GM23248 (cell line): ENCODE results near the gene CTCF. TPM values are rescaled to one million over a fixed set of nuclear protein-coding genes. Genes with fewer than 3 reads are reported as not detected.
A peak's percentile ranks its signal among the peaks of the same experiment; 100 is the strongest.

ENCODE experiments used
- DNase-seq: peaks from one replicate; pipeline ENCODE4 v3.0.0-alpha.2; 2015
- H2AFZ ChIP-seq: fragments of 200-600 bp; sonication (generic); 2 replicates; pipeline ENCODE4 v1.6.1; 2016; ENCODE audit warnings: antibody characterized with exemption
- H3F3A ChIP-seq: fragments of 200-600 bp; sonication (generic); 2 replicates; pipeline ENCODE4 v1.6.1; 2016; ENCODE audit warnings: mild to moderate bottlenecking, antibody characterized with exemption, mixed run types; ENCODE audit not compliant: insufficient read depth
- H3K27ac ChIP-seq: fragments of 200-600 bp; sonication (generic); 2 replicates; pipeline ENCODE4 v1.5.1; 2016; ENCODE audit warnings: mild to moderate bottlenecking
- H3K27me3 ChIP-seq: fragments of 200-600 bp; sonication (generic); replicated peaks from 2 replicates; pipeline ENCODE4 v1.6.1; 2016; ENCODE audit warnings: mild to moderate bottlenecking; ENCODE audit not compliant: insufficient read depth
- H3K36me3 ChIP-seq: fragments of 200-600 bp; sonication (generic); 2 replicates; pipeline ENCODE4 v1.6.1; 2016; ENCODE audit warnings: low read depth, mild to moderate bottlenecking
- H3K4me1 ChIP-seq: fragments of 200-600 bp; sonication (generic); 2 replicates; pipeline ENCODE4 v1.6.1; 2016; ENCODE audit warnings: mild to moderate bottlenecking; ENCODE audit not compliant: insufficient read depth
- H3K4me2 ChIP-seq: fragments of 200-600 bp; sonication (generic); one replicate; pipeline ENCODE4 v1.6.1; 2016; ENCODE audit warnings: mild to moderate bottlenecking; ENCODE audit not compliant: unreplicated experiment
- H3K4me3 ChIP-seq: fragments of 200-600 bp; sonication (generic); 2 replicates; pipeline ENCODE4 v1.5.1; 2016; ENCODE audit warnings: mild to moderate bottlenecking
- H3K79me2 ChIP-seq: fragments of 200-600 bp; sonication (generic); 2 replicates; pipeline ENCODE4 v1.6.1; 2016; ENCODE audit warnings: mild to moderate bottlenecking; ENCODE audit not compliant: insufficient read depth
- H3K9ac ChIP-seq: fragments of 200-600 bp; sonication (generic); 2 replicates; pipeline ENCODE4 v1.6.1; 2016; ENCODE audit warnings: mild to moderate bottlenecking
- H3K9me2 ChIP-seq: fragments of 200-600 bp; sonication (generic); 2 replicates; pipeline ENCODE4 v1.6.1; 2016; ENCODE audit warnings: mixed run types, mild to moderate bottlenecking, moderate library complexity; ENCODE audit not compliant: insufficient read depth
- H3K9me3 ChIP-seq: fragments of 200-600 bp; sonication (generic); one replicate; pipeline ENCODE4 v1.6.1; 2017; ENCODE audit warnings: low read depth
- H4K20me1 ChIP-seq: fragments of 200-600 bp; sonication (generic); 2 replicates; pipeline ENCODE4 v1.6.0; 2016; ENCODE audit not compliant: insufficient read depth
- EZH2 ChIP-seq: fragments of 200-600 bp; sonication (generic); IDR thresholded peaks from 2 replicates; pipeline ENCODE4 v1.6.1; 2018; ENCODE audit warnings: antibody characterized with exemption, mild to moderate bottlenecking; ENCODE audit not compliant: insufficient read depth, poor library complexity, severe bottlenecking
- EZH2phosphoT487 ChIP-seq: fragments of 200-600 bp; sonication (generic); IDR thresholded peaks from 2 replicates; pipeline ENCODE4 v1.6.1; 2018; ENCODE audit warnings: antibody characterized with exemption, moderate library complexity, mild to moderate bottlenecking, low read depth; ENCODE audit not compliant: insufficient read depth
- WGBS, 2 experiments: methylation state at CpG; one replicate each; pipeline ENCODE4 v1.1.6; 2015 to 2017; ENCODE audit warnings: low lambda C conversion rate in 2 of 2, low coverage in 1 of 2; ENCODE audit errors: missing lambda C conversion rate in 2 of 2; 5-methylcytosine and 5-hydroxymethylcytosine counted together
- in situ Hi-C: fragments of 300-500 bp; cut with MboI; formaldehyde crosslinking; loops from 2 replicates; pipeline ENCODE4 v1.15.0; 2020
- polyA plus RNA-seq: library from polyadenylated mRNA; unstranded; fragments of >200 nt; fragmentation: Nextera tagmentation; extraction: Ambion mirVana; gene quantifications from 2 replicates; pipeline ENCODE4 v1.2.1, GENCODE V29; 2016
- total RNA-seq: library from RNA; depleted of rRNA; stranded (reverse); fragments of >200 nt; shearing (Covaris generic); gene quantifications from 2 replicates; pipeline ENCODE4 v1.2.3, GENCODE V29; 2014

CTCF gene
- total and polyA plus RNA-seq, 2 experiments from 2014 or later: 19.6 to 21.9 TPM

GRCh38 chr16:67546091-67546501 lies 16.2 kb upstream of the CTCF start:
- Histone ChIP-seq H3K27ac (no peak overlapping the region), H3K4me1 (no peaks in the 10 kb centered on the region), H3K79me2 (no peaks in the 10 kb centered on the region), H3K9me2 (no peaks in the 10 kb centered on the region), H3K27me3 (no peaks in the 10 kb centered on the region), H3K9ac (no peak overlapping the region), H3K9me3 (no peaks in the 10 kb centered on the region), H2AFZ (no peak overlapping the region), H3K4me2 (no peak overlapping the region), H4K20me1 (no peaks in the 10 kb centered on the region), H3F3A (peaks cover 12% of the 10 kb centered on the region), H3K4me3 (no peak overlapping the region), H3K36me3 (peaks cover 21% of the 10 kb centered on the region)
- no peak for TF ChIP-seq EZH2phosphoT487
- TF ChIP-seq EZH2: no peak
- DNase-seq: no peak
- in situ Hi-C loops: no loop called here
- WGBS, 2 experiments: 79 to 97% methylated on average over 6 to 7 of the region's 7 CpGs

- peaks cover 19% of the 10 kb centered on the region; the same call in 1 of the 2 replicates for H3K36me3 ChIP-seq
- no peaks in the 10 kb centered on the region for H4K20me1 ChIP-seq
- no peaks in the 10 kb centered on the region for H3K27me3 ChIP-seq
- H3K4me2 ChIP-seq: no peak overlapping the region
- H3K4me3 ChIP-seq: no peak overlapping the region
- no peak overlapping the region for H2AFZ ChIP-seq
- H3K9ac ChIP-seq: no peak overlapping the region
- peaks cover 12% of the 10 kb centered on the region for H3F3A ChIP-seq
- H3K9me3 ChIP-seq: no peaks in the 10 kb centered on the region
- no peaks in the 10 kb centered on the region for H3K4me1 ChIP-seq
- peak; percentile 71 for DNase-seq
- 34 to 36% methylated on average over 7 of the region's 7 CpGs for WGBS, 2 experiments
- H3K79me2 ChIP-seq: no peaks in the 10 kb centered on the region
- H3K27ac ChIP-seq: no peak overlapping the region
- in situ Hi-C loops: no loop called here
- TF ChIP-seq EZH2phosphoT487 (no peak), EZH2 (no peak)
- H3K9me2 ChIP-seq: no peaks in the 10 kb centered on the region
Measured at GRCh38 chr16:67546761-67547422, 15.4 kb upstream of the CTCF start.

GRCh38 chr16:67547423-67548264 lies 14.7 kb upstream of the CTCF start:
- H2AFZ ChIP-seq: no peak overlapping the region
- H3K27me3 ChIP-seq: no peaks in the 10 kb centered on the region
- in situ Hi-C loops: no loop called here
- no peak overlapping the region for H3K27ac ChIP-seq
- H3K36me3 ChIP-seq: peaks cover 19% of the 10 kb centered on the region; the same call in 1 of the 2 replicates
- TF ChIP-seq EZH2 (no peak), EZH2phosphoT487 (no peak)
- no peaks in the 10 kb centered on the region for H3K9me2 ChIP-seq
- H3K9me3 ChIP-seq: no peaks in the 10 kb centered on the region
- H3F3A ChIP-seq: peaks cover 12% of the 10 kb centered on the region
- no peaks in the 10 kb centered on the region for H3K4me1 ChIP-seq
- no peak for DNase-seq
- H3K4me3 ChIP-seq: no peak overlapping the region
- H4K20me1 ChIP-seq: no peaks in the 10 kb centered on the region
- 71 to 74% methylated on average over 16 of the region's 16 CpGs for WGBS, 2 experiments
- no peak overlapping the region for H3K4me2 ChIP-seq
- H3K9ac ChIP-seq: no peak overlapping the region
- 0 out of 2 replicates have a peak, but pooled peaks cover 7% of the 10 kb centered on the region for H3K79me2 ChIP-seq

GRCh38 chr16:67548265-67549126 lies 13.8 kb upstream of the CTCF start:
- H3K9me2 ChIP-seq: no peaks in the 10 kb centered on the region
- no peak overlapping the region for H3K27ac ChIP-seq
- WGBS, 2 experiments: 83 to 84% methylated on average over 4 of the region's 4 CpGs
- H3K79me2 ChIP-seq: peaks cover 8% of the 10 kb centered on the region; the same call in 1 of the 2 replicates
- TF ChIP-seq EZH2phosphoT487 (no peak), EZH2 (no peak)
- peaks cover 12% of the 10 kb centered on the region for H3F3A ChIP-seq
- H3K9ac ChIP-seq: no peak overlapping the region
- peak; percentile 34 for DNase-seq
- peaks cover 19% of the 10 kb centered on the region; the same call in 1 of the 2 replicates for H3K36me3 ChIP-seq
- H3K27me3 ChIP-seq: no peaks in the 10 kb centered on the region
- no peak overlapping the region for H3K4me2 ChIP-seq
- no peak overlapping the region for H2AFZ ChIP-seq
- H3K9me3 ChIP-seq: no peaks in the 10 kb centered on the region
- no peaks in the 10 kb centered on the region for H3K4me1 ChIP-seq
- in situ Hi-C loops: no loop called here
- H3K4me3 ChIP-seq: no peak overlapping the region
- H4K20me1 ChIP-seq: no peaks in the 10 kb centered on the region
